ENCODE measurements around the gene ARMC5.
A peak's percentile ranks its signal among the peaks of the same experiment; 100 is the strongest.

The ARMC5 gene

GRCh38 chr16:31485571-31485970, 26.3 kb downstream of the ARMC5 start:
- no peak for TF ChIP-seq POLR2A (IDR thresholded peaks at IDR 0.05; ENCODE audit: low read depth, low read length)
- TF ChIP-seq TAF1 (IDR thresholded peaks at IDR 0.05; ENCODE audit: borderline replicate concordance, low read depth, low read length): no peak
- no peak for TF ChIP-seq POLR2AphosphoS5 (IDR thresholded peaks at IDR 0.05; ENCODE audit: low read depth, low read length)
- no peak for FAIRE-seq
- DNase-seq (ENCODE audit: insufficient read length): no peak

- TF ChIP-seq POLR2AphosphoS5 (IDR thresholded peaks at IDR 0.05; ENCODE audit: low read depth, low read length) (no peak), POLR2A (IDR thresholded peaks at IDR 0.05; ENCODE audit: low read depth, low read length) (no peak), TAF1 (IDR thresholded peaks at IDR 0.05; ENCODE audit: borderline replicate concordance, low read depth, low read length) (no peak)
- FAIRE-seq (no peak), DNase-seq (ENCODE audit: insufficient read length) (no peak)
Observed at GRCh38 chr16:31486045-31486444, 26.7 kb downstream of the ARMC5 start.

GRCh38 chr16:31487071-31487719, 27.9 kb downstream of the ARMC5 start:
- TF ChIP-seq POLR2A (IDR thresholded peaks at IDR 0.05; ENCODE audit: low read depth, low read length) (no peak), POLR2AphosphoS5 (IDR thresholded peaks at IDR 0.05; ENCODE audit: low read depth, low read length) (no peak), TAF1 (IDR thresholded peaks at IDR 0.05; ENCODE audit: borderline replicate concordance, low read depth, low read length) (no peak)
- no peak for DNase-seq (ENCODE audit: insufficient read length)
- FAIRE-seq: no peak

- no peak for TF ChIP-seq POLR2AphosphoS5 (IDR thresholded peaks at IDR 0.05; ENCODE audit: low read depth, low read length)
- no peak for TF ChIP-seq POLR2A (IDR thresholded peaks at IDR 0.05; ENCODE audit: low read depth, low read length)
- no peak for TF ChIP-seq TAF1 (IDR thresholded peaks at IDR 0.05; ENCODE audit: borderline replicate concordance, low read depth, low read length)
- DNase-seq (ENCODE audit: insufficient read length) (peak; percentile 71), FAIRE-seq (no peak)
Observed at GRCh38 chr16:31487720-31488467, 28.6 kb downstream of the ARMC5 start.

- no peak for FAIRE-seq
- DNase-seq (ENCODE audit: insufficient read length): no peak
Observed at GRCh38 chr16:31488468-31489297, 29.4 kb downstream of the ARMC5 start.

GRCh38 chr16:31489298-31489564, 29.9 kb downstream of the ARMC5 start:
- TF ChIP-seq POLR2A (IDR thresholded peaks at IDR 0.05; ENCODE audit: low read depth, low read length) (no peak), POLR2AphosphoS5 (IDR thresholded peaks at IDR 0.05; ENCODE audit: low read depth, low read length) (no peak), TAF1 (IDR thresholded peaks at IDR 0.05; ENCODE audit: borderline replicate concordance, low read depth, low read length) (no peak)
- FAIRE-seq: no peak
- no peak for DNase-seq (ENCODE audit: insufficient read length)

More at GRCh38 chr16:31488468-31489297, 29.4 kb downstream of the ARMC5 start:
- TF ChIP-seq POLR2A (IDR thresholded peaks at IDR 0.05; ENCODE audit: low read depth, low read length): no peak
- TF ChIP-seq POLR2AphosphoS5 (IDR thresholded peaks at IDR 0.05; ENCODE audit: low read depth, low read length): no peak
- no peak for TF ChIP-seq TAF1 (IDR thresholded peaks at IDR 0.05; ENCODE audit: borderline replicate concordance, low read depth, low read length)

GRCh38 chr16:31489616-31490584, 30.6 kb downstream of the ARMC5 start:
- FAIRE-seq: no peak
- TF ChIP-seq POLR2AphosphoS5 (IDR thresholded peaks at IDR 0.05; ENCODE audit: low read depth, low read length) (no peak), TAF1 (IDR thresholded peaks at IDR 0.05; ENCODE audit: borderline replicate concordance, low read depth, low read length) (no peak), POLR2A (IDR thresholded peaks at IDR 0.05; ENCODE audit: low read depth, low read length) (no peak)

GRCh38 chr16:31491778-31492418, 32.6 kb downstream of the ARMC5 start:
- FAIRE-seq (no peak), DNase-seq (ENCODE audit: insufficient read length) (no peak)
- TF ChIP-seq TAF1 (IDR thresholded peaks at IDR 0.05; ENCODE audit: borderline replicate concordance, low read depth, low read length) (no peak), POLR2A (IDR thresholded peaks at IDR 0.05; ENCODE audit: low read depth, low read length) (no peak), POLR2AphosphoS5 (IDR thresholded peaks at IDR 0.05; ENCODE audit: low read depth, low read length) (no peak)

More at GRCh38 chr16:31489616-31490584, 30.6 kb downstream of the ARMC5 start:
- DNase-seq (ENCODE audit: insufficient read length): no peak

GRCh38 chr16:31493506-31494125, 34.3 kb downstream of the ARMC5 start:
- no peak for FAIRE-seq
- no peak for TF ChIP-seq TAF1 (IDR thresholded peaks at IDR 0.05; ENCODE audit: borderline replicate concordance, low read depth, low read length)
- TF ChIP-seq POLR2A (IDR thresholded peaks at IDR 0.05; ENCODE audit: low read depth, low read length): no peak
- no peak for TF ChIP-seq POLR2AphosphoS5 (IDR thresholded peaks at IDR 0.05; ENCODE audit: low read depth, low read length)
- DNase-seq (ENCODE audit: insufficient read length): no peak

GRCh38 chr16:31496670-31497069, 37.4 kb downstream of the ARMC5 start:
- TF ChIP-seq POLR2AphosphoS5 (IDR thresholded peaks at IDR 0.05; ENCODE audit: low read depth, low read length) (no peak), POLR2A (IDR thresholded peaks at IDR 0.05; ENCODE audit: low read depth, low read length) (no peak), TAF1 (IDR thresholded peaks at IDR 0.05; ENCODE audit: borderline replicate concordance, low read depth, low read length) (no peak)
- no peak for FAIRE-seq
- DNase-seq (ENCODE audit: insufficient read length): no peak
